IPS-15b (cell line): ENCODE data around the gene DNAJB4.
"Not testable (repeated sequence)": the region's sequence is repeated elsewhere in the genome, so short reads cannot be mapped to it uniquely, and the experiment has no call there.

Experiments
- H3K27me3 ChIP-seq: one replicate; pipeline ENCODE4 v1.6.1; 2013; ENCODE audit warnings: low read length; ENCODE audit not compliant: control insufficient read depth, insufficient read depth
- H3K36me3 ChIP-seq: one replicate; pipeline ENCODE4 v1.6.1; 2013; ENCODE audit warnings: low read length; ENCODE audit not compliant: control insufficient read depth, insufficient read depth
- H3K4me1 ChIP-seq: one replicate; pipeline ENCODE4 v1.6.1; 2013; ENCODE audit warnings: mild to moderate bottlenecking, low read length; ENCODE audit not compliant: control insufficient read depth, insufficient read depth
- H3K4me3 ChIP-seq: one replicate; pipeline ENCODE4 v1.5.1; 2013; ENCODE audit warnings: low read depth, low read length
- H3K9ac ChIP-seq: one replicate; pipeline ENCODE4 v1.6.1; 2013; ENCODE audit warnings: low read depth, mild to moderate bottlenecking, low read length
- H3K9me3 ChIP-seq: one replicate; pipeline ENCODE4 v1.6.1; 2013; ENCODE audit warnings: mild to moderate bottlenecking, low read length; ENCODE audit not compliant: control insufficient read depth, insufficient read depth

DNAJB4 gene

GRCh38 chr1:77994117-77994705, 10.5 kb upstream of the DNAJB4 start:
- Histone ChIP-seq H3K27me3 (no peaks in the 10 kb centered on the region), H3K4me1 (no peaks in the 10 kb centered on the region), H3K36me3 (no peaks in the 10 kb centered on the region)

GRCh38 chr1:77996734-77997133, 8.0 kb upstream of the DNAJB4 start:
- Histone ChIP-seq H3K9ac (no peak overlapping the region), H3K4me3 (no peak overlapping the region), H3K4me1 (no peaks in the 10 kb centered on the region), H3K9me3 (no peaks in the 10 kb centered on the region), H3K27me3 (no peaks in the 10 kb centered on the region), H3K36me3 (no peaks in the 10 kb centered on the region)

More at GRCh38 chr1:77994117-77994705, 10.5 kb upstream of the DNAJB4 start:
- no peak overlapping the region for H3K9ac ChIP-seq
- no peak overlapping the region for H3K4me3 ChIP-seq
- no peaks in the 10 kb centered on the region for H3K9me3 ChIP-seq

- H3K4me1 ChIP-seq, H3K36me3 ChIP-seq, H3K9me3 ChIP-seq, H3K9ac ChIP-seq, H3K4me3 ChIP-seq, H3K27me3 ChIP-seq: not testable (repeated sequence)
Observed at GRCh38 chr1:78000536-78000935, 4.2 kb upstream of the DNAJB4 start.

GRCh38 chr1:78003070-78003746, 1.5 kb upstream of the DNAJB4 start:
- no peaks in the 10 kb centered on the region for H3K9me3 ChIP-seq
- no peak overlapping the region for H3K9ac ChIP-seq
- no peaks in the 10 kb centered on the region for H3K36me3 ChIP-seq
- no peak overlapping the region for H3K4me3 ChIP-seq
- H3K27me3 ChIP-seq, result no peaks in the 10 kb centered on the region
- H3K4me1 ChIP-seq, result no peaks in the 10 kb centered on the region

- H3K4me3 ChIP-seq, result peak overlapping the region; percentile 48
- H3K9me3 ChIP-seq, result no peaks in the 10 kb centered on the region
- H3K4me1 ChIP-seq, result no peaks in the 10 kb centered on the region
- H3K9ac ChIP-seq, result peak overlapping the region; percentile 24
- no peaks in the 10 kb centered on the region for H3K36me3 ChIP-seq
- H3K27me3 ChIP-seq, result no peaks in the 10 kb centered on the region
Observed at GRCh38 chr1:78003882-78004718, 639 bp upstream of the DNAJB4 start.

GRCh38 chr1:78005448-78005722, 646 bp downstream of the DNAJB4 start:
- Histone ChIP-seq H3K4me3 (peak overlapping the region; percentile 48), H3K9ac (peak overlapping the region; percentile 1), H3K27me3 (no peaks in the 10 kb centered on the region), H3K36me3 (no peaks in the 10 kb centered on the region), H3K4me1 (no peaks in the 10 kb centered on the region), H3K9me3 (no peaks in the 10 kb centered on the region)

GRCh38 chr1:78005755-78006154, 1.0 kb downstream of the DNAJB4 start:
- no peaks in the 10 kb centered on the region for H3K4me1 ChIP-seq
- no peak overlapping the region for H3K9ac ChIP-seq
- peak overlapping the region; percentile 48 for H3K4me3 ChIP-seq
- H3K9me3 ChIP-seq, result no peaks in the 10 kb centered on the region
- no peaks in the 10 kb centered on the region for H3K36me3 ChIP-seq
- H3K27me3 ChIP-seq, result no peaks in the 10 kb centered on the region

GRCh38 chr1:78006521-78006920, 1.8 kb downstream of the DNAJB4 start:
- Histone ChIP-seq H3K27me3 (no peaks in the 10 kb centered on the region), H3K36me3 (no peaks in the 10 kb centered on the region), H3K9me3 (no peaks in the 10 kb centered on the region), H3K4me1 (no peaks in the 10 kb centered on the region), H3K9ac (no peak overlapping the region), H3K4me3 (peak overlapping the region; percentile 30)

GRCh38 chr1:78007677-78008341, 3.1 kb downstream of the DNAJB4 start:
- H3K4me1 ChIP-seq, result no peaks in the 10 kb centered on the region
- H3K9ac ChIP-seq, result no peak overlapping the region
- H3K9me3 ChIP-seq, result no peaks in the 10 kb centered on the region
- H3K4me3 ChIP-seq, result no peak overlapping the region
- H3K36me3 ChIP-seq, result no peaks in the 10 kb centered on the region
- no peaks in the 10 kb centered on the region for H3K27me3 ChIP-seq

GRCh38 chr1:78009276-78009675, 4.5 kb downstream of the DNAJB4 start:
- Histone ChIP-seq H3K36me3 (no peaks in the 10 kb centered on the region), H3K4me3 (no peak overlapping the region), H3K9ac (no peak overlapping the region), H3K27me3 (no peaks in the 10 kb centered on the region), H3K9me3 (no peaks in the 10 kb centered on the region), H3K4me1 (no peaks in the 10 kb centered on the region)

- no peak overlapping the region for H3K9ac ChIP-seq
- no peaks in the 10 kb centered on the region for H3K36me3 ChIP-seq
- no peak overlapping the region for H3K4me3 ChIP-seq
Observed at GRCh38 chr1:78009836-78010235, 5.1 kb downstream of the DNAJB4 start.

More at GRCh38 chr1:78009836-78010235, 5.1 kb downstream of the DNAJB4 start:
- H3K27me3 ChIP-seq, result no peaks in the 10 kb centered on the region
- no peaks in the 10 kb centered on the region for H3K9me3 ChIP-seq
- H3K4me1 ChIP-seq, result no peaks in the 10 kb centered on the region
